ENCODE results near the gene ARHGEF16.

ARHGEF16 gene

DNA sequence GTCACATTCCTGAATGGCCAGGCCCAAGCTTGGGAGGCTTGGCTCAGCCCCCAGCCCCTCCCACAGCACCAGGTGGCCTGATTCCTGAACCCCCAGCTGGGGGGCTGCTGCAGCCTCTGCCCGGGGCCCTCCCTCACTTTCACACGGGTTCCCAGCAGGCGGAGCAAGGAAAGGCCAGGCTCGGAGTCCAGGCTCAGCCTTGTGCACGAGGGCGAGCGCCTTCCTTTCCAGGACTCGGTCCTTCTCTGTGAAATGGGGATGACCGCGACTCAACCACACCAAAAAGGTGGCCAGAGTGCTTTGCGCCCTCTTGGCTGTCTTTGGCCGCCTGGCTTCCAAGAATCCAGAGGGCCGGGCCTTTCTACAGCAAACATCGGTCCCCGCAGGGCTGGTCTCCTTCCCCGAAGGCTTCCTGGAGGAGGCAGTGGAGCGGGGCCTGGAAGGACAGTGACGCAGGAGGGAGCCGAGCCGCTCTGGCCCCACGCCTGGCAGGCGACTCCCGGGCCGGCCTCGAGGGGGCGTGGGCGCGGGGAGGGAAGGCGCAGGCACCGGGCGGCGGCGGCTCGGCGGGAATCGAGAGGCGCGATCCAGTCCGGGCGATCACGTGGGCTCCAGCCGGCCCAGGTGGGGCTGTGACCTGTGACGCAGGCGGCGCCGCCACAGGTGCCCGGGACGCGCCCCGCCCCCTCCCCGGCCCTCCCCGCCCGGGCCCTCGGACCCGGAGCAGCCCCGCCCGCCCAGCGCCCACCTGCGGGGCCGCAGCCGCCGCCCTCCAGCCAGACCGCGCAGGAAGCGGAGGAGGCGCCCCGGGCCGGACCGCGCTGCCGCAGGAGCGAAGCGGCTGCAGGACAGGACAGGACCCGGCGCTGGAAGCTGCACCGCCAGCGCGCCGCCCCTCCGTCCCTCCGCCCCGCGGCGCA, at the start of gene ARHGEF16:
TSS of gene ARHGEF16 (plus strand) at position 775 of the 920 bp plus-strand sequence. CDS start 8,420 bp downstream, outside the sequence.
- DNase-seq: peak; percentile 76

DNA sequence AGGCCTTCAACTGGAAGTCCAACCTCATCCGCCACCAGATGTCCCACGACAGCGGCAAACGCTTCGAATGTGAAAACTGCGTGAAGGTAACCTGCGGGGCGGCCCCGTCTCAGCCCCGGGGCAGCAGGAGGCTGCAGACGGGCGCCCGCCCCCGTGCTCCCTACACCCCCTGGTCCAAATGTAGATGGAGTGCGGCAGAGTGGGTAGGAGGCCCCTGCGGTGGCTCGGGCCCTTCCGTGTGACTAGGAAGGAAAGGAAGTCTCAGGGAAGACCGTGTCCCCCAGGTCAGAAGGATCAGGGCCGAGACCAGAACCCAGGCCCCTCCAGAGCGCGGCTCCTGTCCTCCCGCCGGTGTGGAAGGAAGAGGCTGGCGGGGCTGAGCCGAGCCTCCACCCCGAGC, 49.7 kb upstream of the ARHGEF16 start:
- no peak for DNase-seq

DNA sequence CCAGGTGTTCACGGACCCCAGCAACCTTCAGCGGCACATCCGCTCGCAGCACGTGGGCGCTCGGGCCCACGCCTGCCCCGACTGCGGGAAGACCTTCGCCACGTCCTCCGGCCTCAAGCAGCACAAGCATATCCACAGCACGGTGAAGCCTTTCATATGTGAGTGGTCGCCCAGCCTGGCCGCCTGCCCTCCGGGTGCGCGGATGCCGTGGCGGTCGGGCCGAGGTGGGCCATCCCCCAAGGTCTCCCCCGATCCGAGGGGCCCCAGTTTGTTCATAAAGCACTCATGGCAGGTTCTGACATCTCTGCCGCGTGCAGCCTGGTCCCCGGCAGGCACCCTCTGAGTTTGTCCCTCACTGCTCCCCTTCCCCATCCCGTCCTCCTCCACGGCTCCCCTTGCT, 49.0 kb upstream of the ARHGEF16 start:
- no peak for DNase-seq

DNA sequence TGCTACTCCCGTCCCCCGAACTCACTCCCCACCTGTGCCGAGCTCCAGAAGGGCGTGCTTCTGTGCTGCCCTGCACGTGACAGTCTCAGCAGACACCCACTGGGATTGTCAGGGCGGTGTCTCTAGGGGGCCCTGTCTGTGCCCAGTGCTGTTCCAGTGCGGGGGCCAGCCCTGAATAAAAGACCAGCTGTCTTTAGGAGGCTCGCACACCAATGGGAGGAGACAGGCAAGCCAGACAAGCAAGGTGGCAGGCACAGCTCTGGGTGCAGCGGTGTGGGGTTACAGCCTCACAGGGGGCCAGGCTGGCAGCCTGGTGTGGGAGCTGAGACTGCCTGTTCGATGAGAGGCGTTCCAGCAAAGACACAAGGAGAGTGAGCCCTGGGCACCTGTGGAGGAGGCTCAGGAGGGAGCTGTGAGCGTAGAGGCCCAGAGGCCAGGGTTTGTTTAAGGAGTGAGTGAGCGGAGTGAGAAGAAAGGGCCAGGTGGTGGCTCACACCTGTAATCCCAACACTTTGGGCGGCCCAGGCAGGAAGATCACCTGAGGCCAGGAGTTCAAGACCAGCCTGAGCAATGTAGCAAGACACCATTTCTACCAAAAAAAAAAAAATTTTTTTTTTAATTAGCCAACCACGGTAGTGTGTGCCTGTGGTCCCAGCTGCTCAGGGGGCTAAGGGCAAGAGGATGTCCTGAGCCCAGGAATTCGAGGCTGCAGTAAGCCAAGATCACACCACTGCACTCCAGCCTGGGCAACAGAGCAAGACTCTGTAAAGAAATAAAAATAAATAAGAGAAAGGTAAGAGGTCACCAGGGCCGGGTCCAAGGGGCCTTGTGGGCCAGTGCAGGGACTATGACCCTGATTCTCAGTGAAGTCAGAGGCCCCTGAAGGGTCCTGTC, 48.2 kb upstream of the ARHGEF16 start:
- DNase-seq: no peak

DNA sequence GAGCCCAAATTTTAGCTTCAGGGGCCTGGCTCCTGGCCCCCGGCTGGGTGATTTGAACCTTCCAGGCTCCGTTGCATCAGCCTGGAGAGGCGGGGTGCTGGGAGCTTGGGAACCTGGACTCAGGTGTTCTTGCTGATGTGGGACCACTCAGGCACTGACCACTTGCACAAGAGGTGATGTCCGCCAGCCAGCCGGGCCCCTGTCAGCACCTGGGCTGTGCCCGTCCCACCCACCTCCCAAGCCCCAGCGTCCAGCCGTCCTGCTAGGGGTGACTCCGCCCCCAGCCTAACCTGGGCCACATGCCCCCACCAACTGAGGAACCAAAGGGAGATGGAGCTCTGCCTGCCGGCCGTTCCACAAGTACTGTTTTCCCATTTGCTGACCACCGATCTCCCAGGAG, 47.4 kb upstream of the ARHGEF16 start:
- no peak for DNase-seq

DNA sequence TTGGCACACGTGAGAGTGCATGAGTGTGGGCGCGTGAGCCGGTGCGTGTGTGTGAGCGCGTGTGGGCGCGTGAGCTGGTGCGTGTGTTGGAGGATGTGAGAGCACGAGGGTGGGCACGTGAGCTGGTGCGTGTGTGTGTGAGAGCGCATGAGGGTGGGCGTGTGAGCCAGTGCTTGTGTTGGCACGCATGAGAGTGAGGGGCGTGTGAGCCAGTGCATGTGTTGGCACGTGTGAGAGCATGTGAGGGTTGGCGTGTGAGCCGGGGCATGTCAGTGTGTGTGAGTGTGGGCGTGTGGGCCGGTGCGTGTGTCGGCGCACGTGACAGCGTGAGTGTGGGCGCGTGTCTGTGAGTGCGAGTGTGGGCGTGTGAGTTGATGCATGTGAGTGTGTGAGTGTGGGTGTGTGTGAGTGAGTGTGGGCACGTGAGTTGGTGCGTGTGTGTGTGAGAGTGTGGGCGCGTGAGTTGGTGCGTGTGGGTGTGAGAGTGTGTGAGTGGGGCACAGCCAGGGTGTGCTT, 45.7 kb upstream of the ARHGEF16 start:
- no peak for DNase-seq

DNA sequence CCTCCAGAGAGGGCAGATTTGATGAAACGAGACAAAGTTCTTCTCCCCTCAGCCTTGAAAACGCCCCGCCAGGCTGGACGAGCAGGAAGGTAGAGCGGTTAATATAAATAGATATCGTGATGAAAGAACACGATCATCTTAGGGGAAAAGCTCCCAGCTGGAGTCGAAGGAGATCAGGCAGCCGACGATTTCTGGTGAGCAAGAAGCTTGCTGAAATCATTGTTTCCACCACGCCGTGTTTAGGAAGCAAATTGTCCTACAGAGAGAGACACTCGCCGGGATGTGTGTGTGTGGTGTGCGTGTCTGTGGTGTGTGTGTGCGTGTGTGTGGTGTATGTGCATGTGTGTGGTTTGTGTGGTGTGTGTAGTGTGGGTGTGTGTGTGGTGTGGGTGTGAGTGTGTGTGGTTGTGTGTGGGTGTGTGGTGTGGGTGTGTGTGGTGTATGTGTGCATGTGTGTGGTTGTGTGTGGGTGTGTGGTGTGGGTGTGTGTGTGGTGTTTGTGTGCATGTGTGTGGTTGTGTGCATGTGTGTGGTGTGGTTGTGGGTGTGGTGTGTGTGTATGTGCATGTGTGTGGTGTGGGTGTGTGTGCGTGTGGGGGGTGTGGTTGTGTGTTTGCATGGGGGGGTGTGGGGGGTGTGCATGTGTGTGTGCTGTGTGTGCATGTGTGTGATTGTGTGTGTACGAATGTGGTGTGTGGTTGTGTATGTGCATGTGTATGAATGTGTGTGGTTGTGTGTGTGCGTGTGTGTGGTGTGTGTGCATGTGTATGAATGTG, 44.9 kb upstream of the ARHGEF16 start:
- DNase-seq: no peak

DNA sequence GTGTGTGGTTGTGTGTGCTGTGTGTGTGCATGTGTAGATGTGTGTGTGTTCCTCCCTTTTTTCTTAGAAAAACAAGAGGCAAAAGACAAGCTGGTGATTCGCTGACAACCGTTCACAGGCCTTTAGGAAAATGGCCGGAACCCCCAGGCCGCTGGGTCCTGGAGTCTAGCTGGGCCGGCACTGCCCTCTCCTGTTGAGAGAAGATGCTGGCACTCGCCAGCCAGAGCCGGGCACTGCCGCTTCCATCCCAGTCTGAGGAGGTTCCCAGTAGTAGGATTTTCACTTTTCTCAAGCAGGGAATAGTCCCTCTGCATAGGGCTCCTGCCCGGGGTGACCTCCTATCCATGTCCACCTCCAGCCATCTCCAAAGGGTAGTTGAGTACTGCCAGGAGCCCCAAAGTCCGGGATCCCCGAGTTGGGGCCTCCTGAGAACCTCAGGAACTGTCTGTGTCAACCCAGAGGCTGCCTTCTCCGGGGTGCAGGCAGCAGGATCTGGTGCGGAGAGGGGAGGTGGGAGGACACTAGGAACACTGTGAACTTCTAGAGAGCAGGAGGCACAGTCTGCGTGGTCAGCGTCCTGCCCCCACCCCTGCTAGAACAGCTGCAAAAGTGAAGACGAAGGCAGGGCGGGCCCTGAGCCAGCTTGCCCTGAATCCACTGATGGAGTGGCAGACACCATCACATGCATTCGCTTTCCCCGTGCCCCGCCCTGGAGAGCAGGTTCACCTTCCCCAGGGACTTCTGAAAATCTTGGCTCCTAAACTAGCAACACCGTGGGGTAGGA, 44.1 kb upstream of the ARHGEF16 start:
- DNase-seq: no peak

DNA sequence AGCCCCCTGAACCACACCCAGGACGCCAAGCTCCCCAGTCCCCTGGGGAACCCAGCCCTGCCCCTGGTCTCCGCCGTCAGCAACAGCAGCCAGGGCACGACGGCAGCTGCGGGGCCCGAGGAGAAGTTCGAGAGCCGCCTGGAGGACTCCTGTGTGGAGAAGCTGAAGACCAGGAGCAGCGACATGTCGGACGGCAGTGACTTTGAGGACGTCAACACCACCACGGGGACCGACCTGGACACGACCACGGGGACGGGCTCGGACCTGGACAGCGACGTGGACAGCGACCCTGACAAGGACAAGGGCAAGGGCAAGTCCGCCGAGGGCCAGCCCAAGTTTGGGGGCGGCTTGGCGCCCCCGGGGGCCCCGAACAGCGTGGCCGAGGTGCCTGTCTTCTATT, 42.7 kb upstream of the ARHGEF16 start:
- no peak for DNase-seq

DNA sequence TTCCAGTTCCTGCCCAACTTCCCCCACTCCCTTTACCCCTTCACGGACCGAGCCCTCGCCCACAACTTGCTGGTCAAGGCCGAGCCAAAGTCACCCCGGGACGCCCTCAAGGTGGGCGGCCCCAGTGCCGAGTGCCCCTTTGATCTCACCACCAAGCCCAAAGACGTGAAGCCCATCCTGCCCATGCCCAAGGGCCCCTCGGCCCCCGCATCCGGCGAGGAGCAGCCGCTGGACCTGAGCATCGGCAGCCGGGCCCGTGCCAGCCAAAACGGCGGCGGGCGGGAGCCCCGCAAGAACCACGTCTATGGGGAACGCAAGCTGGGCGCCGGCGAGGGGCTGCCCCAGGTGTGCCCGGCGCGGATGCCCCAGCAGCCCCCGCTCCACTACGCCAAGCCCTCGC, 42.1 kb upstream of the ARHGEF16 start:
- no peak for DNase-seq

DNA sequence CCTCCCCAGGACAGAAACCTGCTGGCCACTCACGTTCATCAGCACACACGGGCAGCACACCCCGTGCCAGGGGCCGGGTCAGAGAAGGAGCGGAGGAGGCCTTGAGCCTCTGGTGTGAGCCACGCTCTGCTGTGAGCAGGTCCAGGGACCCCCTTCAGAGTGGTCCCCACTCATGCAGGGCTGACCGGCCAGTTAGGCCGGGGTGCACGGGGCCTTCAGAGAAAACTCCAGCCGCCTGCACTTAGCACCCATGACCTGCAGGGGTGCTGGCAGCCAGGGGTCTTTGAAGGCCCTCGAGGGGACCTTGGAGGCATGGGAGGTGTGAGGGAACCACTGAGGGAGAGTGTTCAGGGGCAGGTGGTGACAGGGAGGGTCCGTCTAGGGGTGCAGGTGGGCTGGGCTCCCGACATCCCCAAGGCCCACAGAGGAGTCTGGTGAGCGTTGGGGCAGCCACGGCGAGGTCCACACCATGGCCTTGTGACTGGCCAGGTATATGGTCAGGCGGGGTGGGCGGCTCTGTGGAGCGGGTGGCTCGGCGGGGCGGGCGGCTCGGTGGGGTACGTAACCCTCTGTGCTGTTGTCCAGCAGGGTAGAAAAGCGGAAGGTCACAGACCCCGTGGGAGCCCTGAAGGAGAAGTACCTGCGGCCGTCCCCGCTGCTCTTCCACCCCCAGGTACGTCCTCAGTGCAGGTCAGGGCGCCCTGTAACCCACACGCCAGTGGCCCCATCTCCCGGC, 40.3 kb upstream of the ARHGEF16 start:
- no peak for DNase-seq

DNA sequence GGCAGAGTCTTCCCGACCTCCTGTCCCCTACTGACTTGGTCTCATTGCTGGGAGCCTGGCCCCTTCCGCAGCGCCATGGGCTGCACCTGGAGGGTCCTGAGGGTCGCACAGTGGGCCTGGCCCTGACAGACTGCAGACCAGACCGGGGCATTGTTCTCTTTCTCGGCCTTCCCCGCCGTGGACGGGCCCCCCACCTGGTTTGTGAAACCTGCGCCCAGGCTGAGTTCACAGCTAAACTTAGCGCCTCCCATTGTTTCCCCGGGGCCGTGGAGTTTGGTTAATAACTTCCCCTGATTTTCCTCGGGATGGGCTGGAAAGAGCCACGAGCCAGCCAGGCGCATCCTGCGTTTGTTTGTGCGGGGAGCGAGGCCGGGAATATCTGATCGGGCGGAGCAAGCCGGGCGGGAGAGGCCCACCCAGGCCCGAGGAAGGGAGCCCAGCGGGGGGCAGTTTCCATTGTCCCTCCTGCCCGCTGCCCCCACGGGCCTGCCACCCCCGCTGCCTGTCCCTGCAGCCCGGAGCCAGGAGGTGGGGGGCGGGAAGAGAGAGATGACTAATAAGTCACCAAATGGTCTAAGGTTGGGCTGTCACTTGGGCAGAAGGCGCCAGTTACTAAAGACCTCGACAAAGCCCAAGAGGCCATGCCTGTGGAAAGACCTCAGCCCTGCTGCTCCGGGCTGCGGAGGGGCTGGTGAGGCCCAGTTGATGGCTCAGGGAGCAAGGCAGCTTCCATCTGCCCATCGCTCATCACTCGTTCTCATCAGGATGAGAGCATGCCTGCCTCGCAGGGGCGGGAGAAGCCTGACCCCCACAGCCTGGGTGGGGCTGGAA, 39.0 kb upstream of the ARHGEF16 start:
- no peak for DNase-seq

DNA sequence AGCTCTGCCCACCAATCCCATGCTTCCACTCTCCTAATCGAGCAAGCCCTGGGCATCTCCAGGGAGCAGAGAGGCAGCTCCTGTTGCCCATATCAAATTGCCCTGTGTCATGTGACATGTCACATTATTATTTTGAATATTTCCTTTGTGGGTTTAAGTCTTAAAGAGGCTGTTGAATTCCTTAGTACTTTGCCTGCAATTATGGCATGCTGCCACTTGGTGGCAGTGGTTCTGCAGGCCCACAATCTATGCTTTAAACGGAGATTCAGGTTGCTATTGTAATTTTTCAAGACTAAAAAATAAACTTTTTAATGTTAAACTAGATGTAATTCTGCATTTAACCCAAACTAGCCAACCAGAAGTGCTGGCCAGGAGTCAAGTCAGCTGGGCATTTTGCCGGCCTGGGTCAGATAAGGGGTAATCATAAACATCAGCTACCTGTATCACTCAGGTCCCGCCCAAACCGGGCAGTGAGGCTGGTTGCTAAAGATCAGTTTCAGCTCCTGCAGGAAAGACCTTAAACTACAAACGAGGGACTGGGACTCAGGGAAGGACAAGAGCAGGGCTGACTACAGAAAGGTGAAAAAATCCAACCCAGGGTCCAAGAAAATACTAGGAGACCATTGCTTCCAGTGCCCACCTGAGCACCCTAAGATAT, 37.3 kb upstream of the ARHGEF16 start:
- DNase-seq: no peak

DNA sequence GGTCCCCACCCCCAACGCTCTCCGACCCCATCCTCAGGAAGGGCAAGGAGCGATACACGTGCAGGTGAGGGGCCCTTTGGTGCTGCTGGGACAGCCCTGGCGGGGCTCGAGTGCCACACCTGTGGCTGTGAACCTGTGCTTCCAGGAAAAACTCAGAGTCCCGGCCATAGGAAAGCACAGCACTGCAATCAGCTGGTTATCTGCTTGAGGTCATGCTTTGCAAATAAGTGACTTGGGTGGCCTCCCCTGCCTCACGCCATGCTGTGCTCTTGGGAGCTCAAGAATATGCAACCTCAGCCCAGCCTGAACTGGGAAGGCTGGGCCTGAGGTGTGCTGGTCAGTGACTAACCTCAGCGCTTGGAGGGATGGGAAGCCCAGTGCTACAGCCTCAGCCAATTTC, 36.5 kb upstream of the ARHGEF16 start:
- DNase-seq: no peak

DNA sequence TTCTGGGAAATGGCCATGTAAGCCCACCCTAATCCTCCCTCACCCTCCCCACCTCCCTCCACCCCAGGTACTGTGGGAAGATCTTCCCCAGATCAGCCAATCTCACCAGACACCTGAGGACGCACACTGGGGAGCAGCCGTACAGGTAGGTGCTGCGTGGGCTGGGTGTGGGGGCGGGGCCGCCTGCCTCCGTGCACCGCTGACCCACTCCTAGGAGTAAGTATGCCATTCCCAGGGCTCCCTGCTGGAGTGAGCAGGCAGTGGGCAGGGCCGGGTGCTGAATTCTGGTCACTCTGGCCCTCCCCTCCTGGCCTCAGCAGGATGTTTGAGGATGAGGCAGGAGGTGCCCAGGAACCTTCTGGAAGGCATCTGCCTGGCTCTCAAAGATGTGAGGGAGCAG, 35.9 kb upstream of the ARHGEF16 start:
- no peak for DNase-seq

DNA sequence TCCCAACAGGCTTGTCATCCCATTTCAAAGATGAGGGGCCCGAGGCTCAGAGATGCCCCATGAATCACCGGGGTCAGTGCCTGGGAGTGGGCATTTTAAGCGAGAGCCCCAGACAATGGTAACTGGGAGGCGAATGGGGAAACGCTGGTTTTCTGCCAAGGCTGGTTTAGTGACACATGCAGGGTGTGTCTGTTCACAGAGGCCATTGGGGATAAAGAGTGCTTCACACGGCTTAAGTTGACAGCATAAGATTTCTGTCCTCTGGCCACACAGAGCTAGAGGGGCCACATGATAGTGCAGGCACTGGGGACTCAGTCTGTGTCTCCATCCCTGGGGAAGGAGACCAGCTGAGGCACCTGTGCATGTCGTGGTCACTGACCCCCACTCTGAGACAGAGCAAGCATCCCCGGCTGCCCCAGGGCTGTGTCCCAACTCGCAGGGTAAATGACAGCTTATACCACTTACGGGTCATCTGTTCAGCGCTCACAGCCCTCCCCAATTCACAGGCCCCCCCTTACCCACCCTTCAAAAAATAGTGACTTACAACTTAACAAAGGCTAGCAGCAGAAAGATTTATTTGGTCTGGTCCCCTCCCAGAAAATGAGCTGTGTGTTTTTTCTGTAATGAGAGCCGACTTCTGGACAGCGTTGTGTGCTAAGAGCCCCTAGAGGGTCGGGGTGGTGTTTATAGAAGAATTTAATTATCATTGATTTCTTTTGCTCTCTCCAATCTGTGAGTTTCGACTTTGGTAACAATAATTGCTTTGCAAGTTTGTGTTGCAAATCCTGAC, 34.9 kb upstream of the ARHGEF16 start:
- no peak for DNase-seq

DNA sequence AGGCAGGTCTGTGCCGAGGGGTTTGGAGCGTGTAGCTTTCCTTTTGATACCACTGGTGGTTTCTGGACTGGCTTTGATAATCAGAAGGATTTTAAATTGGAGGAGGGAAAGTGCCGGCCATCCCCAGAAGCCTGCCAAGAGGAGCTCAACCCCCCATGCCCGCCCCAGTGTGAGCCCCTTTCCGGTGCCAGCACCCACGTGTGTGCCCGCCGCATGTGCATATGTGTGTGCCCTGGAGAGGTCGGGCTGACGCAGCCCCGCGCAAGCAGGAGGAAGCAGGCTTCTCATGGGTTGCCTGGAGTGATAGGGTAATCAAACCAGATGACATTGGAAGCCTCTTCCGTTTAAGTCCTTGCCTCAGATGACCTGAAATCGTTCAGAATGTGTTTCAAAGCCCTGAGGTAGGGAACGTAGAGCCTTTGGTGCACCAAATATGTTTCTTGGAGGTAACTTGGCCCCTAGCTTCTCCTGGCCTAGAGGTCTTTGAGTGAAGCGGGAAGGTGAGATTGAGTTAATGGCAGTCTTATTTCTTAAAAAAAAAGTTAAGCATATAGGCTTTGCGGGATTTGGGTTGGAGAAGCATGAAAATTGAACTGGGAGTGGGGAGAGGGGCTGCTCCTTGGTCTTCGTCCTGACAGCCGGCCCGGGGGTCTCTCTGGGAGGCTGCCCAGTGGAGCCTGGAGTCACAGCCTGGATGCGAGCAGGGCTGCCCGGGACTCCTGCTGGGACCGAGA, 34.1 kb upstream of the ARHGEF16 start:
- DNase-seq: no peak

DNA sequence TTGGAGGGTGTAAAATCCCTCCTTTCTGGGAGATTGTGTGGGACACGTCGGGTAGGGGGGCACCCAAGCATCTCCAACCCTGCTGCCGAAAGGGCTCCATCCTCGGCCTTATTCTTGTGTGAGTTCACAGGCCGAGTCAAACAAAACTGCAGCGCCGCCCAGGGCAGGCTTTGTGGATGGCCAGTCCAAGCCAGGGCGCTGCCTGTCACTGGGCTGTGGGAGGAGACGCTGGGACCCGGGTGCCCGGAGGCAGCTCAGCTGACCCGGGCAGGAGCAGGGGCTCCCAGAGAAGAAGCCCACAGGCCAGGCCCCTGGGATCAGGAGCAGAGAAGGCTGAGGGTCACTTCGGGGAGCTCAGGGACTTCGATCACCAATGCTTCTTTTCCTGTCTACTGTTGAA, 31.8 kb upstream of the ARHGEF16 start:
- no peak for DNase-seq

Measured in NCI-H510A (cell line).